CD14-positive monocyte (primary cell): ENCODE data around the gene BIRC2. TPM values are rescaled to one million over a fixed set of nuclear protein-coding genes. Genes with fewer than 3 reads are reported as not detected.
"Not testable (repeated sequence)": the region's sequence is repeated elsewhere in the genome, so short reads cannot be mapped to it uniquely, and the experiment has no call there.

Source experiments
- DNase-seq, 3 donors: peaks; one replicate each; pipeline ENCODE4 v3.0.0-alpha.2; 2011 to 2022
- H2AFZ ChIP-seq: 2 replicates; pipeline ENCODE4 v1.6.0; 2012; ENCODE audit warnings: mild to moderate bottlenecking, low read depth, low read length, inconsistent platforms; ENCODE audit not compliant: insufficient read depth, poor library complexity, severe bottlenecking
- H3K27ac ChIP-seq, 2 donors: 1 replicate in 1 of 2; 2 replicates in 1 of 2; pipeline ENCODE4 v1.5.1; 2012 to 2013; ENCODE audit warnings: low read length in 2 of 2, control low read depth in 1 of 2, inconsistent platforms in 1 of 2, low read depth in 1 of 2, mild to moderate bottlenecking in 1 of 2
- H3K27me3 ChIP-seq, 2 donors: one replicate each; pipeline versions ENCODE4 v1.6.0 to v1.6.1; 2011 to 2013; ENCODE audit warnings: low read length in 2 of 2; ENCODE audit not compliant: control insufficient read depth in 2 of 2, insufficient read depth in 2 of 2
- H3K36me3 ChIP-seq, 2 donors: replicated peaks in 1 of 2; 1 replicate in 1 of 2; 2 replicates in 1 of 2; pipeline versions ENCODE4 v1.5.1 to v1.6.1; 2012 to 2013; ENCODE audit warnings: low read length in 2 of 2, control low read depth in 1 of 2, inconsistent platforms in 1 of 2, mild to moderate bottlenecking in 1 of 2; ENCODE audit not compliant: insufficient read depth in 2 of 2, control insufficient read depth in 1 of 2
- H3K4me1 ChIP-seq, 2 donors: 1 replicate in 1 of 2; 2 replicates in 1 of 2; pipeline versions ENCODE4 v1.5.1 to v1.6.1; 2012 to 2013; ENCODE audit warnings: low read length in 2 of 2, control low read depth in 1 of 2, inconsistent platforms in 1 of 2, mild to moderate bottlenecking in 1 of 2, moderate library complexity in 1 of 2; ENCODE audit not compliant: insufficient read depth in 2 of 2, control insufficient read depth in 1 of 2
- H3K4me2 ChIP-seq: replicated peaks from 2 replicates; pipeline ENCODE3; 2012; ENCODE audit warnings: low read length, moderate library complexity, mild to moderate bottlenecking; ENCODE audit not compliant: poor library complexity, severe bottlenecking; ENCODE audit errors: extremely low read depth
- H3K4me3 ChIP-seq, 3 experiments: fragments of 200-600 bp in 1 of 3; sonication (generic) in 1 of 3; replicated peaks in 1 of 3; 1 replicate in 2 of 3; 2 replicates in 1 of 3; pipeline ENCODE4 v1.5.1; 2011 to 2013; ENCODE audit warnings: low read length in 3 of 3, mild to moderate bottlenecking in 3 of 3, control low read depth in 2 of 3, low read depth in 2 of 3, inconsistent platforms in 1 of 3, moderate library complexity in 1 of 3
- H3K79me2 ChIP-seq: 2 replicates; pipeline ENCODE4 v1.6.0; 2012; ENCODE audit warnings: mild to moderate bottlenecking, control low read depth, inconsistent platforms, low read length, moderate library complexity; ENCODE audit not compliant: insufficient read depth
- H3K9ac ChIP-seq: 2 replicates; pipeline ENCODE4 v1.6.0; 2017; ENCODE audit warnings: low read length, mild to moderate bottlenecking; ENCODE audit not compliant: insufficient read depth, poor library complexity, severe bottlenecking
- H3K9me3 ChIP-seq, 2 donors: replicated peaks in 1 of 2; 1 replicate in 1 of 2; 2 replicates in 1 of 2; pipeline versions ENCODE4 v1.5.1 to v1.6.1; 2012 to 2013; ENCODE audit warnings: low read length in 2 of 2, control low read depth in 1 of 2; ENCODE audit not compliant: control insufficient read depth in 1 of 2, insufficient read depth in 1 of 2
- H4K20me1 ChIP-seq: 2 replicates; pipeline ENCODE4 v1.6.0; 2012; ENCODE audit warnings: mild to moderate bottlenecking, low read length, control low read depth, moderate library complexity; ENCODE audit not compliant: insufficient read depth
- H3K27ac Mint-ChIP-seq, 7 donors: one replicate each; pipeline ENCODE4 v1.8.0; 2020; ENCODE audit warnings: mild to moderate bottlenecking in 7 of 7, mixed read lengths in 7 of 7, moderate library complexity in 6 of 7, inconsistent platforms in 2 of 7
- H3K27me3 Mint-ChIP-seq, 3 donors: one replicate each; pipeline ENCODE4 v1.8.0; 2021 to 2022; ENCODE audit warnings: low read depth in 3 of 3, mild to moderate bottlenecking in 3 of 3, mixed read lengths in 3 of 3, moderate library complexity in 3 of 3, inconsistent platforms in 1 of 3
- H3K36me3 Mint-ChIP-seq, 2 donors: one replicate each; pipeline ENCODE4 v1.8.0; 2020; ENCODE audit warnings: mixed read lengths in 2 of 2, inconsistent platforms in 1 of 2, mild to moderate bottlenecking in 1 of 2
- H3K4me1 Mint-ChIP-seq: one replicate; pipeline ENCODE4 v1.8.0; 2020; ENCODE audit warnings: mild to moderate bottlenecking, mixed read lengths
- H3K4me3 Mint-ChIP-seq, 2 donors: one replicate each; pipeline ENCODE4 v1.8.0; 2020; ENCODE audit warnings: mild to moderate bottlenecking in 2 of 2, mixed read lengths in 2 of 2, moderate library complexity in 1 of 2
- H3K9me3 Mint-ChIP-seq, 7 donors: one replicate each; pipeline ENCODE4 v1.8.0; 2020 to 2022; ENCODE audit warnings: mixed read lengths in 7 of 7, mild to moderate bottlenecking in 6 of 7, moderate library complexity in 6 of 7, inconsistent platforms in 2 of 7
- CTCF ChIP-seq: fragments of 200-600 bp; IDR thresholded peaks from one replicate; pipeline ENCODE4 v1.8.0; 2022; ENCODE audit warnings: antibody characterized with exemption, mild to moderate bottlenecking
- WGBS: methylation state at CpG from one replicate; pipeline ENCODE4 v1.1.5; 2013; ENCODE audit warnings: missing lambda C conversion rate; ENCODE audit not compliant: insufficient coverage; 5-methylcytosine and 5-hydroxymethylcytosine counted together
- intact Hi-C, 2 donors: fragments of 100-400 bp; cut with micrococcal nuclease; formaldehyde crosslinking; loops; one replicate each; pipeline versions ENCODE4 v1.15.0 to v1.15.1; 2023
- polyA plus RNA-seq, 3 donors: library from polyadenylated mRNA; depleted of rRNA in 1 of 3; unstranded in 2 of 3; stranded (reverse) in 1 of 3; fragments of 300-500 nt in 2 of 3; fragments of >200 nt in 1 of 3; fragmentation: Illumina TruSeq in 2 of 3; gene quantifications; 1 replicate in 2 of 3; 2 replicates in 1 of 3; pipeline ENCODE4 v1.2.3, GENCODE V29; 2012 to 2021

The BIRC2 gene
- polyA plus RNA-seq, 3 donors, result 25.3 to 54.7 (median 50.2) TPM

- H3K36me3 ChIP-seq, result peaks cover 12 to 28% of the 10 kb centered on the region in 2 donors
- intact Hi-C loops, result no loop called here
- peaks cover 0 to 2% (median 0%) of the 10 kb centered on the region in 3 donors for H3K27me3 Mint-ChIP-seq
Measured at GRCh38 chr11:102338479-102339010, 8.5 kb upstream of the BIRC2 start.

GRCh38 chr11:102341311-102341710, 5.7 kb upstream of the BIRC2 start:
- not testable (repeated sequence) for H3K4me1 ChIP-seq, H3K4me2 ChIP-seq, H3K27me3 ChIP-seq, H3K79me2 ChIP-seq, H4K20me1 ChIP-seq, DNase-seq, H3K27me3 Mint-ChIP-seq, H3K4me3 Mint-ChIP-seq, H3K27ac ChIP-seq, H2AFZ ChIP-seq, H3K9ac ChIP-seq, H3K4me1 Mint-ChIP-seq, H3K9me3 Mint-ChIP-seq, H3K9me3 ChIP-seq, H3K27ac Mint-ChIP-seq, H3K4me3 ChIP-seq
- peaks cover 12 to 23% of the 10 kb centered on the region in 2 donors for H3K36me3 ChIP-seq
- intact Hi-C loops, result loop anchor here (2.0 to 5.0 kb wide), 3 partner anchors 23 to 156 kb away; no protein-coding TSS in a partner anchor
- WGBS, result 60% methylated on average over 1 of the region's 7 CpGs
- H3K36me3 Mint-ChIP-seq, result peaks cover 4 to 14% of the 10 kb centered on the region in 2 donors

More at GRCh38 chr11:102338479-102339010, 8.5 kb upstream of the BIRC2 start:
- H3K4me3 Mint-ChIP-seq, result no peak overlapping the region
- Histone ChIP-seq H3K9ac (no peak overlapping the region), H3K4me2 (no peak overlapping the region), H4K20me1 (no peaks in the 10 kb centered on the region), H2AFZ (no peak overlapping the region), H3K27ac (no peak overlapping the region), H3K79me2 (no peaks in the 10 kb centered on the region), H3K4me1 (no peaks in the 10 kb centered on the region), H3K4me3 (no peak overlapping the region), H3K27me3 (no peaks in the 10 kb centered on the region), H3K9me3 (no peaks in the 10 kb centered on the region)
- peaks cover 2% of the 10 kb centered on the region for H3K4me1 Mint-ChIP-seq
- H3K9me3 Mint-ChIP-seq, result no peaks in the 10 kb centered on the region
- H3K27ac Mint-ChIP-seq, result no peak overlapping the region
- no peak for DNase-seq
- H3K36me3 Mint-ChIP-seq, result peaks cover 14 to 22% of the 10 kb centered on the region in 2 donors
- TF ChIP-seq CTCF, result no peak
